GM12891 (cell line): ENCODE results near the gene MME.

Experiments
- POLR2A ChIP-seq: IDR thresholded peaks from 2 replicates; pipeline ENCODE4 v1.6.1; 2011; ENCODE audit warnings: low read depth, low read length, control low read depth
- POLR2AphosphoS5 ChIP-seq: IDR thresholded peaks from 2 replicates; pipeline ENCODE4 v1.6.1; 2011; ENCODE audit warnings: low read depth, low read length, control low read depth
- POU2F2 ChIP-seq: IDR thresholded peaks from 2 replicates; pipeline ENCODE4 v1.6.1; 2011; ENCODE audit warnings: low read depth, mild to moderate bottlenecking, control low read depth, low read length, moderate library complexity

DNA sequence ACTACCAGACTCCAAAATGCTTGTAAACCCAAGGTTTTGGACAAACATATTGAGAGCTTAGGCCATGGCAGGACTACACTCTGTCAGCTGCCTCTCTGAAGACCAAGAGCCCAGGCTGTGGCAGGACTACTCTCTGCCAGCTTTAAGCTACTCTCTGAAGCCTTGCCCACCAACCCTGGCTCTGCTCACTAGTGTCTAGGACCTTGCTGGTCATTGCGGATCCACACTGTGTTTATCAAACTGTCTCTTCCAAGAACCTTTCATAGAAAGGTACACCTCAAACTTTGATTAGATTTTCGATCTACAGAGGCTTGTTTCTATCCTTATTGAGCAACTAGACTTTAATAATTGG lies 41.9 kb upstream of the MME start:
- TF ChIP-seq POLR2AphosphoS5 (no peak), POLR2A (no peak), POU2F2 (no peak)
